Activated T-helper 1 cell treated with anti-CD3 and anti-CD28 coated beads, Interleukin-2, amount 50 U/mL, for 16 hours (primary cell): ENCODE data around the gene CLEC9A.
"Not testable (repeated sequence)": the region's sequence is repeated elsewhere in the genome, so short reads cannot be mapped to it uniquely, and the experiment has no call there.

Source experiments
- DNase-seq, 2 donors: peaks; one replicate each; pipeline ENCODE4 v3.0.0-alpha.2; 2020; ENCODE audit warnings: low read depth in 1 of 2, low spot score in 1 of 2

CLEC9A gene

DNA sequence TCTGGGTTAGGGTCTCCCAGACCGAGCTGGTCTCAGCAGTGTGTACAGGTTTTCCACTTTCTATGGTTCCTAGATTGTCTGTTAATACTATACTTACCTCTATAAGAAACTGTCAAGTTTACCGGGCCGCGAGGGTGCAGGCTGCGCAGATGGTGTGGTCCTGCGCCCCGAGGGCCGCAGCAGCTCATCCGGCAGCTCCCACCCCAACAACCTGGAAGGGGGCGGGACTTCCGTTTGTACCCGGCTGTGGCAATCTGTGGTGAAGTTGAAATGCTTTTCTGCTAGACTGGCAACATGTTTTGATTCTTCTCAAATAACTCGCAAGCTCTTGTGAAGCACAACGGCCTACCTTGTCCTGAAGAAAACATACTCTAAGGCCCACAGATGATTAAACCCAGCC lies at the start of gene CLEC9A:
CLEC9A (plus strand) TSS at position 237 of the 400 bp plus-strand sequence. CDS start 22,006 bp downstream, outside the sequence.
- no peak for DNase-seq

DNA sequence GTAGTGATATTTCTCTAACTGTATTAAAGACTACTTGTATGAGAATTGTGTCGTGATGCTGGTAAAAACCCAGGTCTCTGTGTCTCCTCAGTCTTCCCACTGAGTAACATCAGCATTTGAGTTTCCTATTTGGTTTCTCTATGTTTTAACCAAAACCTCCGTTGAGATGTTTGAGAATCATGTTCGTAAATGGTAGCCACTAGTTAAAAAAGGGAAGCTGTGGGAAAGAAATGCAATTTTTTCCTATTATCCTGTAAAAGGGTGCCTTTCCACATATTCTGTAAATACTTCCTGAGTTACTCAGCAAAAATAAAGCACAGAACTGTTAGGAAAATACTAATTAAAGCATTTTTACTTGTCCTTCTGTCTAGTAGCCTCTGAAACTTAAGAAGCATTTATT lies 38.6 kb upstream of the CLEC9A start:
- DNase-seq, result no peak

DNA sequence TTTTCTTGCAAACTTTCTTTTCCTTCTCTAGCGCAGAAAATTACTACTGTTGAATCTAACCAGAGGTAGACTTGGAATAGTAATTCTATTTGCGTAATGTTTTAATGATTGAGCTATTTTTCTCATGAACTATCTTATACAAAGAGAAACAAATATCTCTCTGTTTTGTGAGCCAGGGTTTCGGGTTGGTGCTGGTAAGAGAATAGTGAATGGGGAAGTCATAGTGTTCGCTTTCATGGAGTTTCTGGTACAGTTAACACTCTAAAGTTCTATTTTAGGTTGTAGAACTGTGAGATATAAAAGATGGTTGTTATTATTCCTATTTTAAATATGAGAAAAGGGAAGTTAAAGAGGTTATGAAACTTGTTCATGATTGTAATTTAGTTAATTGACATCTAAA lies 38.2 kb upstream of the CLEC9A start:
- DNase-seq, result no peak

DNA sequence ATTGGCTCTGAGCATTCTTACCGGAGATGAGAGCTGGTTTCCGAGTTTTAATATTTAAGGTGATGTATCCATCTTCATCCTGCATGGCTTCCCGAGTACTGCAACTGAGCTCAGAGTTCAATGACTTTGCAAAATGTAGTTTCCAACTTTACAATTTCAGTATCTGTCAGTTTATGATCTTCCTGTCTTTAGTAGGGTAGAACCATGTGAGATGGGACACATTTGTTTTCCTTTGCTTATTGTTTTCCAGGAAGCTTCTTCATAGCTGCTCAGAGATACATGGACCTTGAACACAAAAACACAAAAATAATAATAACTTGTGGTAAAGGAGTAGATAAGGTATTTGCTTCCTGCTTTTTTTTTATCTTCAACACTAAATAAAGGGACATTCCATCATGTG lies 31.5 kb upstream of the CLEC9A start, which contains the start of gene CLEC1B:
CLEC1B (minus strand) TSS at position 106 of the 400 bp plus-strand sequence; CDS start at position 85, 21 bp downstream.
- DNase-seq, result no peak

DNA sequence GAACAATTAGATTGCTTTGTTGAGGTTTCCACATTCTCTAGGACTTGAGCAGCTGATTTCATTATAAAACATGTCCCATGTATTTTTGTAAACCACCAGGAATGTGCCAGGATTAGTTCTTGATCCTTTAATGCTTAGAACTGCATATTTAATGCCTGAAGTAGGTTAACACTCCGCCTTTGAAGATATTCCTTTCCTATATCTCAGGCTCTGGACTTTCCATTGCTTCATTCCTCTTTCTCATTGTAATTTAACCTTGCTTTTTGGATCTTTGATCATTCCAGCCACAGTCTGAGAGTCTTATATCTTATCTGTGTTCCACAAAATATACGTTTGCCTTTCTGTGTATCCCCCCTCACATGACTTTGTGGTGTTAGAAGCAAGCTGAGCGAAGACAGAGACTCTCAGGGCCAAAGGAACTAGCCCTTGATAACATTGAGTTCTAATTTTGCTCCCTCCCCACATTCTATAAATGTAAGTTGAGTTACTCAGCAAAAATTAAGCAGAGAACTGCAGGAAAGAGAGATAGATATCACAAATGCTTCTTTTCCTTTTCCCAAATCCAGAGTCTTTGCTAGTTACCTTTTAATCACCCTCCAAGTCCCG lies 29.2 kb upstream of the CLEC9A start:
- DNase-seq, result no peak

DNA sequence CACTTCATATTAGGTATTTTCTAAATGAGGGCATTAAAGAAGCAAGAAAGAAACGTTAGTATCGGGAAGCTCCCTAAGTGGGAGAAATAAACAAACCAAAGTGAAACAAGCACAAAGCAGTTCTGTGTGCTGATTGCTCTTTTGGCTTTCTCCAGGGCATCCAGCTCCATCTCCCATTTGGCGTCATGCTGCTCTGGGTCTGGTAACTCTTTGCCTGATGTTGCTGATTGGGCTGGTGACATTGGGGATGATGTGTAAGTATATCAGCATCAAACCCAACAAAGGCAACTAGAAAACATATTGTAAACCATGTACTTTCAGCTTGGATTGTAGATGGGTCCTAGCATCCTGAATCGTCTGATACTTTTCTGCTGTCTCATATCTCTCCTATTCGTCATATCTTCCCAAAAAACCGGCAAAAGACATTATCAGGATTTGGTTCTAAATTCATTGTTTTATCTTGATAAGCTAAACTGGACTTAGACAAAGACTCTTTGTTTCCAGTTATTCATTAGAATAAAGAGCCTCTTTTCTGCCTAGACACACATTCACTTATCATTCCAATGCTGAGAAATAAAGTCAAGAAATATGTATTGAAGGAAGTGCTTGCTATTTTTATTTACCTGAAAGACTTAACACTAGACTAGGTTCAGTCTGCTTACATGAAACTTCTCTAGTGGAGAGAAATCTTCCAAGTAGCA lies 17.7 kb upstream of the CLEC9A start:
- no peak for DNase-seq

DNA sequence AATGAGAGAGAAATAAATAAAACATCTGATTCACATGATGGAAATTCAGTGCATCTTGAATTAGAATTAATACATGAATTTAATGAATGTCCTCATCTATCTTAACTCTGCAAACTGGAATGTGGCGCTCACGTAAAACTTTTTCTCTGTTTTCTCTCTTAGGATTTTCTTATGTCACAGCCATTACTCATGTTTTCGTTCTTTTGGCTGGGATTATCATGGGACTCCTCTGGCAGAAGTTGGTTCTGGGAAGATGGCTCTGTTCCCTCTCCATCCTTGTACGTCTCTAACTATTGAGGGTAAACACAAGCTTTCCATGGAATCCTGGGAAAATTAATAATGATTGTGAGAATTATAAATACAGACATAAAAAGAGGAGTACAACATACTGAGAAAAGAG lies 15.0 kb upstream of the CLEC9A start:
- no peak for DNase-seq

DNA sequence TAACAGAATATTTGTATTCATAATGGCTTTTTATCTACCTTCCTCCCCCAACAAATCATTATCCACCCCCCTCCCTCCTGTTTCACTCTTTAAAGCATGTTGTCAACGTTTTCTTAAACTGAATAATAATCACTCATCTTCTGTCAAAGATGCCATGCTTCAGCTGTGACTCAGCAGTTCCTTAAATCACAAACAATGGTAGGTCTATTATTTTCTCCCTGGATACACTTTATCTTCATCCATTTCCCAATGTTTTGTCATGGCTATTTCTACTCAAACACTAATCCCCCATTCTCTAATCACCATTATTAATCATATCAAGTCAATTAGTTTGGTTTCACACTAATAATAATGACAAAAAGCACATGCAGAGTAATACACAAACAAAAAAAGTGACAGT lies 13.6 kb upstream of the CLEC9A start:
- DNase-seq, result no peak

DNA sequence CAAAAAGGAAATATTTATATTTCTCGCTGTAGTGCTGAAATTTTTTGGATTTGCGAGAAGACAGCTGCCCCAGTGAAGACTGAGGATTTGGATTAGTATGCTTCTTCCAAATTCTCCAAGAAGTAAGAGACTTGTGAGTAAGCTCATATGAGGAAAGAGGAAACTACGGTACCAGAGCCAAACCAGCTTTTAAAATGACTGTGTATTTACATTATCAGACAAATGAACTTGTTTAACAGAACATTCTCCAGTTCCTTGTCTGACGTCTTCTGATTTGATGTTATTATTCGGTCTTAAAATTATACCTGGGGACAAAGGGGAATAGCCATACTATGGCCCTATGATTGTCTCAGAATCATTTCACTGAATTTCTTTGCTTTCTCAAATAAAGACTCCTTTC lies 12.1 kb upstream of the CLEC9A start:
- DNase-seq, result no peak

DNA sequence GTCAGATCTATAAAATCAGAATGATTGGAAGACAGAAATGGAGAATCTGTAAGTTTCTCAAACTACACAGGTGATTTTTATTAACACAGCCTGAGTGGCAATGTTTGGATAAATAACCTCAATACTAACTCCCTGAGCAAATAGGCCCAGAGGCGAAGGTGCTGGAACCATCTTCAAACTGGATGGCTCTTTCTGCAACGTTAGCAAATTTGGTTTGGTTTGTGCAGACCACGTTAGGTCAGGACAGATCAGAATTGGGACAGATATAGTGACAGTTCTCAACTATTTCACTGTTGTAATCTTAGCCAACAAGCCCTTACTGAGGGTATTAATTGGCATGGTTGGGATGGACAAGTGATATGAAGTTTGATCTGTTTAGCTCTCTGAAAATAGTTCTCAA lies 9.1 kb upstream of the CLEC9A start:
- no peak for DNase-seq

DNA sequence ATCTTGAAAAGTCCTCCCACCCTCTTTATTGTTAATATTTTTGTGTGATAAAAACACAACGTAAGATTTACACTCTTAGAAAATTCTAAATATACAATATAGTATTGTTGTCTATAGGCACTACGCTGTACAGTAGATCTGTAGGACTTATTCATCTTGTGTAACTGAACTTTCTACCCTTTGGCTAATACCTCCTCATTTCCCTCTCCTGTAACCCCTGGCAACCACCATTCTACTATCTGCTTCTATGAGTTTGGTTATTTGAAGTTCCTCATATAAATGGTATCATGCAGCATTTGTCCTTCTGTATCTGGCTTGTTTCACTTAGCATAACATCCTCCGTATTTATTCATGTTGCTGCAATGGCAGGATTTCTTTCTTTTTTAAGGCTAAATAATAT lies 5.2 kb upstream of the CLEC9A start:
- DNase-seq, result no peak

DNA sequence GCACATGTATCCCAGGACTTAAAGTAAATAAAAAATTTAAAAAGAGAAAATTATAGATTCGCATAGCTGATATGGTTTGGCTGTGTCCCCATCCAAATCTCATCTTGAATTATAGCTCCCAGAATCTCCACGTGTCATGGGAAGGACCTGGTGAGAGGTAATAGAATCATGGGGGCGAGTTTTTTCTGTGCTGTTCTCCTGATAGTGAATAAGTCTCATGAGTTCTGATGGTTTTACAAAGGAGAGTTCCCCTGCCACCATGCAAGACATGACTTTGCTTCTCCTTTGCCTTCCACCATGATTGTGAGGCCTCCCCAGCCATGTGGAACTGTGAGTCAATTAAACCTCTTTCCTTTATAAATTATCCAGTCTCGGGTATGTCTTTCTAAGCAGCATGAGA lies 3.8 kb upstream of the CLEC9A start:
- DNase-seq, result not testable (repeated sequence)

DNA sequence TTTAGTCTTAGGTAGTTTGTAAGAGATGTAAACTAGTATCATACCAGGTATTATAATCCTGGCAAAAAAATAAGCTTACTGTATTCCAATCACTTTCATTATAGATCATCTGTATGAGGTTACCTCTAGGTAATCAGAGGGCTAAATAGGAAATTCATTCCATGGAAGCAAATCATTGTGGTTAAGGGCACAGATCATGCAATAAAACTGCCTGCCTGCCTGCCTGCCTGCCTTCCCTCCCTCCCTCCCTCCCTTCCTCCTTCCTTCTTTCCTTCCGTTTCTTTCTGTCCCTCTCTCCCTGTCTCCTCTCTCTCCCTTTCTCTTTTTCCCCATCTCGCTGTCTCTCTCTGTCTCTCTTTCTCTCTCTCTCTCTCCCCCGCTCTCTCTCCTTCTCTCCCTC lies 3.2 kb upstream of the CLEC9A start:
- no peak for DNase-seq

DNA sequence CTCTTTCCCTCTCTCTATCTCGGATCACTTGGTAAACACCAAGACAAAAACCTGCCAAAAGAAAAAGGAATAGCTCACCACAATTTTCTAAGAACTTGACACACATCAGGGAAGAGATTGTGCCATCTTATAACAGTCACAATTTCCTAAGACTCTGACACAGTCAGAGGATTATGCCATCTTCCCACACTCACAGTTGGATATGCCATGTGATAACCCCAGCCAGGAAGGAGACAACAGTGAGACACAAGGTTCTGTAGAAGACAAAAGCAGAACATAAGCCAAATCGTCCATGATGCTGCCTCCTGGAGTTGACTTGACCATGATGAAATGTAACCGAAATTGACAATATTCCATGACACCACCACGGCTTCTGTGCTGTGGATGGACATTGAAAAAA lies 2.8 kb upstream of the CLEC9A start:
- DNase-seq, result no peak

DNA sequence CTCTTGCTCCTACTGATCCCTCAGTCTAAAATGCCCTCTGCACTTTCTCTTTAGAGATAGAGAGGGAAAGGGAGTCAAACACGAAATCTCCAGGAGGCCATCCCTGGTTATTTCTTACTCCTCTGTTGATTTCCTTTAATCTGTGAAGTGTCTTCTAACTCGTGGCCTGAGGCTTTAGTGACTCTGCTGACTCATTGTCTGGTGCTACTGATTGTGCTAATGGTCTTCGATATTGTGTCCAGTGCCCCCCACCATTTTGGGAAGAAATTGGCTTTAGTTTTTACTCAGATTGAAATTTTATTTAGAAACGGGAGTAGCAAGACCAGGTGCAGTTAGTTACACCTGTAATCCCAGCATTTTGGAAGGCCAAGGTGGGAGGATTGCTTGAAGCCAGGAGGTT lies 839 bp downstream of the CLEC9A start:
- DNase-seq, result no peak

DNA sequence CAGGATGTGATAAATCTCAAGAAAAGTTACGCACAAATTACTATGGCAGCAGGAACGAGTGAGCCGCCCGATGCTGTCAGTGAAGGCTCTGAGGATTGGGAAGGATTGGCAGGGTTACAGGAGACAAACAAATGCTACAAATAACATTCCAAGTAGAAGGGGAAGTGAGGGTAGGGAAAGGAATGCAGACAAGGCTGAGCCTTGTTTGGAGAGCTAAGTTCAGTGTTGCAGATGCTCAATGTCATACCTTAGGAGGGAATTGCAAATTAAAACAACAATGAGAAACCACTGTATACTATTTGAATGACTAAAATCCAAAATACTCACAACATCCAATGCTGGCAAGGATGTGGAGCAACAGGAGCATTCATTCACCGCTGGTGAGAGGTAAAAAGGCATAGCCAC lies 1.3 kb downstream of the CLEC9A start:
- DNase-seq, result no peak

DNA sequence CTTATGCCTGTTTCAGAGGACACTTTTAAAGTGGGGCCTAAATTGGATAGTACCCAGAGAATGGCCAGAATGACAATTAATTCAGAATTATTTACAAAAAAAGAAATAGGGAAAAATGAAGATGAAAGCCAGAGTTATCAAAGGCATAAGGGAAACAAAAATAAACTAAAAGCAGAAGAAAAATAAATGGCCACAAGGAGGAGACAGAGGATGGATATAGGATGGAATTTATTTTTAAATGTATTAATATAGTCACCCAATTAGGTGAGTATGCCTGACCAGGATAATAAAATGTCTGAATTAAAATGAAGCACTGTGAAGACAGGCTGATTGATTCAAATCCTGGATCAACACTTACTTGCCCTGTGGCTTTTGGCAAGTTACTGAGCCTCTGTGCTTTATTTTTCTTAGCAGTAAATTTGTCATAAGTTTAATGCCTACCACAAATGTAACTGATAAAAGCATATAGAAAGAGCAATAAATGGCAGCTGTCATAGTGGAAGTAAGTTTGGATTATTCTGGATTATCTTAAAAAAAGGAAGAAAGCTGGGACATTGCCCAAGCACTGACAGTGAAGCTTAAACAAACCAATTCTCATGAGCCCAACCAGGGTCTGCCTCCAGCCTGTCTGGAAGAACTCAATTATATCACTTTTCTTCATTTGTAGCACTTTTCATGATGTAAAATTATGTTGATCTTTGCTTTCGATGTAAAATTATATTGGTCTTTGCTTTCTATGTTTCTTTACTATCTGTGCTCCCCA lies 3.5 kb downstream of the CLEC9A start:
- no peak for DNase-seq

DNA sequence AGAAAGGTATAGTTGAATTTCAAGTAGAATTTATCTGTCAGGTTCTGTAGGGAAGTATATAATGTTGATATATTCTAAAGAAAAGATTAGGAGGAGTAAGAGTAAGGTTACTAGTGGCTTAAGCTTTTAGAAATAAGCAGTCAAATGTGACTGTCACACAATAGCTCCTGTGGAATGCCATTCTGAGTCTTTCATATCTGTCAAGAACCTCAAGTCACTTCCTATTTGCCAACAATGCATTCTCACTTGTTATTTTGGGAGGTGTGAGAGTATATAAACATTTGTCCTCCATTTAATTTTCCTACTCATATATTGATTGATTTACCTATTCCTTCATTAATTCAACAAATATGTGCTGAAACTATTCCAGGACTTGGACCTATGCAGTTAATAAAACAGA lies 11.7 kb downstream of the CLEC9A start:
- no peak for DNase-seq

DNA sequence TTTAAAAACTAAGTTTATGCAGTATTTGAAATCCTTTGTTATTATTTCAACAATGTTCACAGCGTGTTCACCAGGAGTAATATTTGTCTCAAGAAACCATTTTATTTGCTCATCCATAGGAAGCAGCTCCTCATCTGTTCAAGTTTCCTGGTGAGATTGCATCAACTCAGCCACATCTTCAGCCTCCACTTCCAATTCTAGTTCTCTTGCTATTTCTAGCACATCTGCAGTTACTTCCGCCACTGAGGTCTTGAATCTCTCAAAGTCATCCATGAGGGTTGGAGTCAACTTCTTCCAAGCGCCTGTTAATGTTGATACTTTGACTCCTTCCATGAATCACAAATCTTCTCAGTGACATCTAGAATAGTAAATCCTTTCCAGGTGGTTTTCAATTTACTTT lies 18.0 kb downstream of the CLEC9A start:
- no peak for DNase-seq

DNA sequence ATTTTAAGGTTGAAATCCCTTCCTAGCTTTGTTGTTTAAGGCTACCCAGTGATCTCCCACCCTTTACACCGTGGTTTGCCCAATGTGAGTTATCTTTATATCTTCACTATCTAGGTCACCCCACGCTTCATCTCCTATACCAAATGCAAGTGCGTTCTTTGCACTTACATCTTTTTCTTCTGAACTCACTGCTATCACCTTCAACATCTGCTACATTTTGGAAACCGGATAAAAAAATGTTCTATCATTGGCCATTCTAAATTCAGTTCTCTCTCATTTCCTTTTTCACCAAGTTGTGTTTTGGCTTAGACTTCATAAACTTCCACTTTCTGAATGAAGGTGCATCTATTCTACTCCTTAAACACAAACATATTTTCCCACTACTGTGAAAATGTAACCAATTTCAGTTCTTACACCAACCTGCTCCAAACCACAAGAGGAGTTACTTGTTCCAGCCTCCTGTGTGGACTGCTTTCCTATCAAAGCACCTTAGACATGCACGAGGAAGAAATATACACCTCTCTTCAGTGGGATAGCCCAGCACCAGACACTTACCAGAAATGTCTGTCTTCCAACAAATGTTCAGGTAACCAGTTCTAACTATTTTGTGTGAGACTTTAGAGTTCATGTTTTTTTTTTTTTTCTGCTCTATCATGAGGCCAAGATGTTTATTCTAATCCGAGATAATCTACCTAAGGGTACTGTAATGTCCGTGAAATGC lies 21.9 kb downstream of the CLEC9A start:
- DNase-seq, result no peak

DNA sequence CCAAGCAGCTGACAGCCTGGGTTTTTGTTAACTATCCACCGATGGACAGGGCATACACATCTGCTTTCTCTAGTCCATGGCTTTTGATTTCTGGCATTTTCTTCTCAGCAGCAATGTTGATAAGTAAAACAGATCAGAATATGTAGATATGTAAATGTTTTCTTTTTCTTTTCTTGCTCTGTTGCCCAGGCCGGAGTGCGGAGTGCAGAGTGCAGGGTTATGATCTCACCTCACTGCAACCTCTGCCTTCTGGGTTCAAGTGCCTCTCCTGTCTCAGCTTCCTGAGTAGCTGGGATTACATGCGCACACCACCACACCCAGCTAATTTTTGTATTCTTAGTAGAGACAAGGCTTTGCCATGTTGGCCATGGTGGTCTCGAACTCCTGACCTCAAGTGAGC lies 27.9 kb downstream of the CLEC9A start:
- no peak for DNase-seq

DNA sequence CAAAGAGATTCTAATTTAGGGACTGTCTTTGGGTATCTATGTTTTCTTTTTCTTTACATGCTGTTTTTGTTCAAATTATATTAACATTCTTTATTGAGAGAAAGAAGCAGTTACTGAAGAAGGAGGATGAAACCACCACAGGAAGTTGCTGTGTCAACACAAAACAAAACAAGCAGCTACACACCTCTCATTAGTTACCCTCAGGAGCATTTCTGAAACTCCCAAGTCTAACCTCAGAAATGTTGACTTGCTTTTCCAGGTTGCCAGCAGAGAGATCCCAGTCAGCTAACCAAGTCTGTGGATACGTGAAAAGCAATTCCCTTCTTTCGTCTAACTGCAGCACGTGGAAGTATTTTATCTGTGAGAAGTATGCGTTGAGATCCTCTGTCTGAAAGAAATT lies 34.8 kb downstream of the CLEC9A start:
- DNase-seq, result no peak
